ENCODE results near the gene TCERG1L.

TCERG1L gene

DNA sequence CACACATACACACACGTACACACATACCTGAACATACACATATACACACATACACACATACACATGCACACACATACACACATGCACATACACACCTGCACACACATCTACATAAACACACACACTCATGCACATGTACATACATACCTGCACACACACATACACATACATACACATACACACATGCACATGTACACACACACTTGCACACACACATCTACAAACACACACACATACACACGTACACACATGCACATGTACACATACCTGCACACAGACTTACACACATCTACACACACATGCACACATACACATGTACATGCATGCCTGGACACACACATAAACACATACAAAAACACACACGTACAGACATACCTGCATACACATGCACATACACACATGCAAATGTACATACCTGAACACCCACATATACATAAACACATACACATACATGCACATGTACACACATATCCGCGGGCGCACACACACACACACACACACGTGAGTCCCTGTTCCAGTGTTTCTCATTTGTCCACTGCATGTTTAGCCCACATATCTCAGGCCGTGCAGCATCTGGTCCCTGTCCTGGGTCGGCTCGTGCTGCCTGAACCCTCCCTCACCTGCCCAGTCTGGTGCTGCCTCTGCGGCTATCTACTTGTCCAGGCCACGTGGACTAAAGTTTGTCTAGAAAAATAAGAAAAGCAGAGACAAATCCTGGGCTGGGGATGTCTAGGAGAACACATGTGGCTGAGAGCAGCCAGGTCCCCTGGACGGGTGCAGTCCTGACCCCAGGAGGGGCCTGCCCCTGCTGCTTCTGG lies 238.7 kb downstream of the TCERG1L start:
- TF ChIP-seq, protein P1, sequence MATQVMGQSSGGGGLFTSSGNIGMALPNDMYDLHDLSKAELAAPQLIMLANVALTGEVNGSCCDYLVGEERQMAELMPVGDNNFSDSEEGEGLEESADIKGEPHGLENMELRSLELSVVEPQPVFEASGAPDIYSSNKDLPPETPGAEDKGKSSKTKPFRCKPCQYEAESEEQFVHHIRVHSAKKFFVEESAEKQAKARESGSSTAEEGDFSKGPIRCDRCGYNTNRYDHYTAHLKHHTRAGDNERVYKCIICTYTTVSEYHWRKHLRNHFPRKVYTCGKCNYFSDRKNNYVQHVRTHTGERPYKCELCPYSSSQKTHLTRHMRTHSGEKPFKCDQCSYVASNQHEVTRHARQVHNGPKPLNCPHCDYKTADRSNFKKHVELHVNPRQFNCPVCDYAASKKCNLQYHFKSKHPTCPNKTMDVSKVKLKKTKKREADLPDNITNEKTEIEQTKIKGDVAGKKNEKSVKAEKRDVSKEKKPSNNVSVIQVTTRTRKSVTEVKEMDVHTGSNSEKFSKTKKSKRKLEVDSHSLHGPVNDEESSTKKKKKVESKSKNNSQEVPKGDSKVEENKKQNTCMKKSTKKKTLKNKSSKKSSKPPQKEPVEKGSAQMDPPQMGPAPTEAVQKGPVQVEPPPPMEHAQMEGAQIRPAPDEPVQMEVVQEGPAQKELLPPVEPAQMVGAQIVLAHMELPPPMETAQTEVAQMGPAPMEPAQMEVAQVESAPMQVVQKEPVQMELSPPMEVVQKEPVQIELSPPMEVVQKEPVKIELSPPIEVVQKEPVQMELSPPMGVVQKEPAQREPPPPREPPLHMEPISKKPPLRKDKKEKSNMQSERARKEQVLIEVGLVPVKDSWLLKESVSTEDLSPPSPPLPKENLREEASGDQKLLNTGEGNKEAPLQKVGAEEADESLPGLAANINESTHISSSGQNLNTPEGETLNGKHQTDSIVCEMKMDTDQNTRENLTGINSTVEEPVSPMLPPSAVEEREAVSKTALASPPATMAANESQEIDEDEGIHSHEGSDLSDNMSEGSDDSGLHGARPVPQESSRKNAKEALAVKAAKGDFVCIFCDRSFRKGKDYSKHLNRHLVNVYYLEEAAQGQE (IDR thresholded peaks at IDR 0.05; ENCODE audit: insufficient read depth in 1 of 2, low read depth in 2 of 2, low read length in 2 of 2) = no peak
- TF ChIP-seq POLR2AphosphoS5 (IDR thresholded peaks at IDR 0.05; ENCODE audit: low read depth, low read length) = no peak
- no peak for TF ChIP-seq TAF1 (IDR thresholded peaks at IDR 0.05; ENCODE audit: borderline replicate concordance, insufficient read depth, low read length)
- no peak for TF ChIP-seq FOXP2 (optimal IDR thresholded peaks at IDR 0.05; ENCODE audit: borderline replicate concordance, extremely low read depth, extremely low read length, insufficient read depth)
- TF ChIP-seq SIN3A (IDR thresholded peaks at IDR 0.05; ENCODE audit: borderline replicate concordance, insufficient read depth, low read length) = no peak

DNA sequence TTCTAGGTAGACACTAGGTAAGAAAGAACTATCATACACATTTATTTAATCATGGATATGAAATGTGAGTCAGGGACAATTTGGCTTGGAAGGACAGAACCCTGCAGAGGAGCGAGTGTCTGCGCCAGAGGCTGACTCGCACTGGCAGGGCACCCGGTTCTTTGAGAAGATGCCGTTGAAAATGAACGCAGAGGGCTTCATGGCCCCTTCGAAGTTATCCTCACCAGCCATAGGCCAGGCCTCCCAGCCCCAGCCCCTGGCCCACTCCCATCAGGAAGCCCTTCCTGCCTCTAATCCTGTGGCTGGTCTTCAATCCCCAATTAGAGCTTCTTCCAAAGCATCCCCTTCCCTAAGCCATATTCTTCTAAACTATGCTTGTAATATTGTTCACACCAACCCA lies 239.8 kb downstream of the TCERG1L start:
- no peak for TF ChIP-seq FOXP2 (optimal IDR thresholded peaks at IDR 0.05; ENCODE audit: borderline replicate concordance, extremely low read depth, extremely low read length, insufficient read depth)

DNA sequence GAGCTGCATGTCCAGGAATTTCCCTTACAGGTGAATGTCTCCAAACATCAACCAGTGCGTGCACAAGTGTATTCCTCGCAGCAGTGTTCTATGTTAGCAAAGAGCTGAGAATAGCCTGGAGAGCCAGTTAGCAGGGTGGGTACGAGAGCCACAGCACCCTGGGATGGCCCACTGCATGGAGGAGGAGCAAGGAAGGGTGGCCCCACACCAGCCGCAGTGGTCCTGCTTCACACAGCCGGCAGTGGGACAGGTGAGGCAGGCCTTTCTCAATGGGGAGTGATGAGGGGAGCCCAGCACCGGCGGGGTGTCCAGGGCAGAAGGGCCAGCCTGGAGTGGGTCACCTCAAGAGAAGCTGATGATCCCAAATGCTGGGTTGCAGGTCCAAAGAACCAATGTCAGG lies 240.7 kb downstream of the TCERG1L start:
- TF ChIP-seq POLR2AphosphoS5 (IDR thresholded peaks at IDR 0.05; ENCODE audit: low read depth, low read length) (no peak), SIN3A (IDR thresholded peaks at IDR 0.05; ENCODE audit: borderline replicate concordance, insufficient read depth, low read length) (no peak), TAF1 (IDR thresholded peaks at IDR 0.05; ENCODE audit: borderline replicate concordance, insufficient read depth, low read length) (no peak), FOXP2 (optimal IDR thresholded peaks at IDR 0.05; ENCODE audit: borderline replicate concordance, extremely low read depth, extremely low read length, insufficient read depth) (no peak)
- TF ChIP-seq, protein P1 (IDR thresholded peaks at IDR 0.05; ENCODE audit: insufficient read depth in 1 of 2, low read depth in 2 of 2, low read length in 2 of 2) = no peak

DNA sequence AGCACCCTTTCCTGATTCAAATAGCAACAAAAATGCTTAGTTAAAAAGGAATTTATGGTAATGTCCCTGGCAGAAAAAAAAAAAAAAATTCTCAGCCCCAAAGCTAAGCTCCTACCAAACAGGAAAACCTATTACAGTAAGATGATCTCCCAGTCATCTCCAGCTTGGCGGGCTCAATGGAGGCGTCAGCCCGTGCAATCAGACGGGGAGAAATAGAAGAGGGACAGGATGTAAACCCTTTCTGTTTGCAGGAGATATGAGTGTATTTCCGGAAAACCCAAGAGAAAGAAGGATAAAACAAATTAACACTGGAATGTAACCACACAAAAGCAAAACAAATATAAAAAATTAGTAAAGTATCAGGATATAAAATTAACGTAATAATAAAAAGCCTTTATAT lies 242.8 kb downstream of the TCERG1L start:
- no peak for TF ChIP-seq SIN3A (IDR thresholded peaks at IDR 0.05; ENCODE audit: borderline replicate concordance, insufficient read depth, low read length)
- TF ChIP-seq POLR2AphosphoS5 (IDR thresholded peaks at IDR 0.05; ENCODE audit: low read depth, low read length) = no peak
- TF ChIP-seq, protein P1 (IDR thresholded peaks at IDR 0.05; ENCODE audit: insufficient read depth in 1 of 2, low read depth in 2 of 2, low read length in 2 of 2) = no peak
- no peak for TF ChIP-seq TAF1 (IDR thresholded peaks at IDR 0.05; ENCODE audit: borderline replicate concordance, insufficient read depth, low read length)
- TF ChIP-seq FOXP2 (optimal IDR thresholded peaks at IDR 0.05; ENCODE audit: borderline replicate concordance, extremely low read depth, extremely low read length, insufficient read depth) = no peak

DNA sequence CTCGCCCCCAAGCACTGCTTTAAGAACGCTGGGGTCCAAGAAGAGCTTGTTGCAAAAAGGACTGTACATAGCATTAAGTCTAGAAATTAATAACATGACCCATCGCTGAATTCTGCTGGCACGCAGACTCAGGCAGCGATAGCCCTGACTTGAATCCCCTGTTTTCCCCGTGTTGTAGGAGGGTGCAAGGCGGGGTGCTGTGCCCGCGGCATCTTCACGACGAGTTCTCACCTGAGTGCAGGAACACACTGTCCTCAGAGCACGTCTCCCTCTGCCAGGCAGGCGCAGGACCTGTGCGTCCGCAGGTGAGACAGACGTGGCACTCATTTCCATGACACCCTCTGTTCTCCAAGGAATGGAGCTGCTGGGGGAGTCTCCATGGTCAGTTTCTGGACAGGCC lies 243.2 kb downstream of the TCERG1L start:
- no peak for TF ChIP-seq SIN3A (IDR thresholded peaks at IDR 0.05; ENCODE audit: borderline replicate concordance, insufficient read depth, low read length)

DNA sequence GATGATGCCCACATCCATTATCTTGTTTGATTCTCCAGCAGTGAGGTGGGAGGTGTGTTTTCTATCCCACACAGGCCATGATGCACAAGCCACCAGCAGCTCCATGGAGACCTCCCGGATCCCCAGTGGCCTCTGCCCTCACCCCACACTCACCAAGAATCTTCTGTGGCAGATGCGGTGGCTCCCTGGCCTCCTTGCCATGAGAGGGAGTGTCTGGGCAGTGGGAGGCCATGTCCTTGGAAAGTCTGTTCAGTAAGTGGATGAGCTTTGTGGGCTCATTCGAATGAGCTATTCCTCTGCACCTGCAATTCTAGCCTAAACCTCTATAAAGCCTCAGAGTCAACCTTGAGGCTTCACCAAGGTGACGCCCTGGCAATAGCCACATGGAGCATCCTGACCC lies 243.8 kb downstream of the TCERG1L start:
- TF ChIP-seq FOXP2 (optimal IDR thresholded peaks at IDR 0.05; ENCODE audit: borderline replicate concordance, extremely low read depth, extremely low read length, insufficient read depth) (no peak), POLR2AphosphoS5 (IDR thresholded peaks at IDR 0.05; ENCODE audit: low read depth, low read length) (no peak), TAF1 (IDR thresholded peaks at IDR 0.05; ENCODE audit: borderline replicate concordance, insufficient read depth, low read length) (no peak), SIN3A (IDR thresholded peaks at IDR 0.05; ENCODE audit: borderline replicate concordance, insufficient read depth, low read length) (no peak)
- TF ChIP-seq, protein P1 (IDR thresholded peaks at IDR 0.05; ENCODE audit: insufficient read depth in 1 of 2, low read depth in 2 of 2, low read length in 2 of 2) = no peak
